Activated naive CD4-positive, alpha-beta T cell treated with anti-CD3 and anti-CD28 coated beads, Interleukin-2, amount 50 U/mL, for 16 hours (primary cell): Measurements from ENCODE around the gene S1PR5.
"Not testable (repeated sequence)": the region's sequence is repeated elsewhere in the genome, so short reads cannot be mapped to it uniquely, and the experiment has no call there.

ENCODE experiments used
- DNase-seq: peaks from one replicate; pipeline ENCODE4 v3.0.0-alpha.2; 2020

Gene S1PR5, protein sequence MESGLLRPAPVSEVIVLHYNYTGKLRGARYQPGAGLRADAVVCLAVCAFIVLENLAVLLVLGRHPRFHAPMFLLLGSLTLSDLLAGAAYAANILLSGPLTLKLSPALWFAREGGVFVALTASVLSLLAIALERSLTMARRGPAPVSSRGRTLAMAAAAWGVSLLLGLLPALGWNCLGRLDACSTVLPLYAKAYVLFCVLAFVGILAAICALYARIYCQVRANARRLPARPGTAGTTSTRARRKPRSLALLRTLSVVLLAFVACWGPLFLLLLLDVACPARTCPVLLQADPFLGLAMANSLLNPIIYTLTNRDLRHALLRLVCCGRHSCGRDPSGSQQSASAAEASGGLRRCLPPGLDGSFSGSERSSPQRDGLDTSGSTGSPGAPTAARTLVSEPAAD

DNA sequence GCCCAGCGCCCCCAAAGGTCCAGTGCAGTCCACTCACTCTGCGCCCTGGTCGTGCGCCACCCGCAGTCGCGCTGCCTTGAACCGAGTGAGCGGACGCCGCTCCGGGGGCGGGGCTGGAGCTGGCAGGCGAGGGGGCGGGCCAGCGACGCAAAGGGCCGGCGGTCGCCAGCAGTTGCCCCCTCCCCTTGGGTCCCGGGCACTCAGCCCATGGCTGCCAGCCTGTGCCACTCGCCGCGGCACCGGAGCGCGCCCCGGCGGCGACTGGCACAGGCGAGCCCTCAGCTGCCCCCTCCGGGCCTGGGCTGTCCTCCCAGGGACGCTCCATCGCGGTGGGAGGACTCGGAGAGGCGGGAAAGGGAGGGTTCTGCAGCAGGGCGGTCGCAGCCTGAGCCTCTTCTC is at the start of gene S1PR5:
TSS of gene S1PR5 (minus strand) at position 87 of the 399 bp plus-strand sequence. CDS start 2,436 bp downstream, outside the sequence.
- DNase-seq: peak; percentile 10

DNA sequence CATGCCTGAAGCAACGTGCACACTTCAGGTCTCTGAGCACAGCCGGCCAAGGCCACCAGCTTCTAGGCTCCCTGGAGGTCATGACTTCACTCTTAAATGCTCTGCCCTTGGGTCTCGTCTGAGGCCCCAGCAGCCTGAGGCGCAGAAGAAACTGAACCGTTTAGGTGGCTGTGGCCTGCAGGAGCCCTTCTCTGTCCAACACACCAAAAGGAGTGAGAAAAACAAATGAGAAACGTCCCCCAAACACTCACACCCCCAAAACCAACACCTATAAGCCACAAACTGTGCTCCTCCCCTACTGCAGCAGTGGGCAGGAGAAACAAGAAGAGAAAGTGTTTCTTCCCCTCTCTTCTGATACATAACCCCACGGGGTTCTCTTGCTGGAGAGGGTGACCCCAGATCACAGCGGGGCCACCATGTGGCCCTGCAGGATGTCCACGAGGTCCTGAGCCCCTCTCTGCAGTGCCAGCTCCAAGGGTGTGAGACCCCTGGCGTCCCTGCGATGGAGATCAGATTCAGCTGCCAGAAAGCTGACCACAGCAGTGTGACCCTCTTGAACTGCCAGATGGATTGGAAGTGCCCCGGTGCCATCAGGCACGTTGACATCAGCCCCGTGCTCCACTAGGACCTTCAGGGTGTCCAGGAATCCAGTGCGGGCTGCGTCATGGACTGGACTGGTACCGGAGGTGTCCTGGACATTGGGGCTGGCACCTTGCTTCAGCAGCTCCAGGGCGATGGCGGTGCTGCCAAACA is 49.6 kb upstream of the S1PR5 start:
- peak; percentile 51 for DNase-seq

DNA sequence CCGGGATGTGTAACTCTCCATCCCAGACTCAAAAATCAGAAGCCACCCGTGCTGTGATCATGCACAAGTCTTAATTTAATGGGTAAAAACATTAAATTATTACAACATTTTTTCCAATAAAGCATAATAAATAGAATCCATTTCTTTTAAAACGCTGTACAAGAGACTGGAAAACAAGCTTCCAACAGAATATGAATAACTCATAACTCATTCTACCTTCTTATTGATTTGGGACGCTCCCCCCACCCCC is 49.1 kb upstream of the S1PR5 start:
- DNase-seq: no peak

DNA sequence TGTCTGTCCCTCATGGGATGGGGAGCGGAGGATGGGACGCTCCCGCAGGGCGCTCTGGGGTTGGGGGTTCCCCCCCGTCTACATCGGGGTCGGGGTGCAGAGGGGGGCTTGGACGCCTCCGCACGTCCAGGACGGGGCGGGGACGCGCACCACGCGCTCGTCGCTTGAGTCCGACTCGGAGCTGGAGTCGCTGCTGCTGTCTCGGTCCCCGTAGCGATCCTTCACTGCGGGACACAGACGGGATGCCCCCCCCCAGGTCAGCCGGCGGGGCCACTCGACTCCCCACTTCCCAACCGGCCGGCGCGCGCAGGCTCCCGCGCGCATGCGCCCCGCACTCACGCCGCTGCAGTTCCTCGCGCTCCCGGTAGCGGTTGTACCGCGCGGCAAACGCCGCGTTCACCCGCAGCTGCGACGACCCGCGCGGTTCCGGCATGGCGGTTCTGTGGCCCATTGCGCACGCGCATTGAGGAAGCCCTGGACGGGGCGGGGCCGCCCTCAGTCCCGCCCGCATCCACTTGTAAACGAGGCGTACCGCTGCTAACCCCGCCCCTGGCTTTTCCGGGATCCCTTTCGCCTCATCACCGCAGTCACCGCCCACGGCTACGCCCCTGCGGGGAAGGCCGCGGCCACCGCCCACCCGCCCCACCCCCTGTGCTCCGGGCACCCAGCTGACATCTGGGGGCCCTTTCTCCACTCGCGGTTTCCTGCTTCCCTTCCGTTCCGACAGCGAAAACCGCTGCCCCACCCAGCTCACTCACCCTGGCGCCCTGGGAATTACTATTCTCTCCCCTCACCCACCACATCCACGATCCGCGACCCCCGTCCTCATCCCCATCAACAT is 48.5 kb upstream of the S1PR5 start, which contains the start of gene KRI1:
TSS of gene KRI1 (minus strand) at position 444 of the 841 bp plus-strand sequence. CDS start at position 433, 11 bp downstream.
- peak; percentile 96 for DNase-seq

DNA sequence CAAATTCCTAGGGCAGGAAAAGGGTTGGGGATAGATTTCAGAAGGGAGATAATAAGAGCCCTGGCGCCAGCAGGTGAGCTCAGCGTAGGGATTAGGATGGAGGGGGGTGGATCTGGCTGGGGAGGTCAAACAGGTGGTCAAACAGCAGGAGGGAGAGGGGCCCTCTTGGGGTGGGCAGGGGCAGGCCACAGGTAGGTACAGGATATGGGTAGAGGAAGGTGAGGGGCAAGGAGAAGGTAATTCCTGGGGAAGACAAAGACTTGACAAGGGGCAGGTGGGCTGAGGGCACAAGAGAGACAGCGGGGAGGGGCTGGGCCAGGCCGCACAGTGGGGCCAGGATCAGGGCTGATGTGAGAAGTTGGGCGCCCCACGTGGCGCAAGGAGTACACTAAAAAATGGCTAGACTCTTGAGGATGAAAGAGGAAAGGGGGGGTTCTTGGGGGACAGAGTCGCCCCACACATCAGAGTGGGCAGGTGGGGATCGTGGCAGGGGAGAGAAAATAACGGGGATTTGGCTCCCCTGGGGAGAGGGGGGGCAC is 47.9 kb upstream of the S1PR5 start:
- peak; percentile 66 for DNase-seq

DNA sequence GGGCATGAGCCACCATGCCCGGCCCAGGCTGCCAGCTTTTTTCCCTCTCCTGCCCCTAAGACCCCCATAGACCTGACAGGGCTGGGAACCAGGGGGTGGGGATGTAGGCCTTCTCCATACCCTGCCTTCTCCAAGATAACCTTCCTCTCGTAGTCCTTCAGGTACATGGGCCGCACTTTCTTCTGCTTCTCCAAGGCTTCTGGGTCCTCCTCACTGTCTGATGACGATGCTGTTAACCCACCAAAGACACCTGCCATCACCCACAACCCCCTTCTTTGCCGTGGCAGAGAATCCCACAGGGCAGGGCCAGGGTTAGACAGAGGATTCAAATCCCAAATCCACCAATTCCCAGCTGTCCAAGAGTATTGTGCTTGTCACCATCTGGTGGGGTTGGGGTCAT is 45.4 kb upstream of the S1PR5 start:
- DNase-seq: no peak

DNA sequence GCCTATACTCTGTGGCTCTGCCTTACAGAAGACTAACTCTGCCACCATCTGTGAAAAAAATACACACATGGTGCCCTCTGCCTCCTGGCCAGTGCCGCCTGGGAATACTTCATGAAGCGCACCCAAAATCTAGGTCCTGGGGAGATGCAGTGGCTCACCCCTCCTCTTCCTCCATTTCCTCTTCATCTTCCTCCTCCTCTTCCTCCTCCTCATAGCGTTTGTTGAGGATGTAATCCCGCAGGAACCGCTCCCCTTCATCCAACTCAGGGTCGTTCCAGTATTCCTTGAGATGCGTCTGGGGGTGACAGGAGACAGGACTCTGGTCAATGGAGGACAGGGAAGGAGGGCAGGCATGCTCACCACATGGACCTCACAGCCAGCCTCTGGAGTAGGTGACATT is 42.9 kb upstream of the S1PR5 start:
- no peak for DNase-seq

DNA sequence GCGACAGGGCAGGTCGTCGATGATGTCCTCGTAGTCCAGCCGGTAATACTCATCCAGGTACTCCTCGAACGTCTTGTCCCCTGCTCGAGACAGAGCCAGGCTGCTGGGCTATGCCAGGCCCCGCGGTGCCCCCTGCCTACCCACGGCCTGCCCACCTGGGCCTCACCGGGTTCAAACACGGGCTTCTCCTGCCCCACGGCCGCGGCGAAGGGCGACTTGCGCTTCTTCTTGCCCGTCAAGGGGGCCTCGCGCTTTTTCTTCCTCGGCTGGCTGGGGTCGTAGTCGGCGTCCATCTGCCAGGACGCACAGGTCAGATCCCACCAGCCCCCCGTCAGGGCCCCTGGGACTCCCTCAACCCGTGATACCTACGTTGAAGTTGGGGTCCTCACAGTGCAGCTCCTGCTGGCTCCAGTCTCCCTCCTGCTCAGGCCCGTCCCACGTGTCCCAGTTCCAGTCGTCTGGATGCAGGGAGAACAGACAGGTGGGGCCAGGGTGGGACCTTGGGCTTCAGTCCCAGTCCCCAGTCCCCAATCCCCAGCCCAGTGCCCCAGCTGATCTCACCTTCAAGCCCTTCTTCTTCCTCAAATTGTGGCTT is 40.5 kb upstream of the S1PR5 start:
- no peak for DNase-seq

DNA sequence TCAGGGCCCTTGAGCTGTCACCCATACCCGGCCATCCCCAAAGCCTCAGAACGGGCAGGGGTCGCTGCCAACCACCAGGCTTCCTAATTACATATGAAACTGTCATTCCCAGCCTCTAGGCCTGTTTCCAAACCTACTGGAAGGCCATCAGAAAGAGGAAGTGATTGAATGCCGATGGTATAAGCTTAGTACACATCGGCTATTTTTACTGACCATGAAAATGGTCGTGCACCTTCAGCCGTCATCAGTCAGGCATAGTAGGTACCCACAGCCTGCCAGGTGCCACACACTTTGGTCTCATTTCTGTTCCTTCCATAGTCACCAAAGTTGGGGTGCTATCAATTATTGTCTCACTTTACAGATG is 38.3 kb upstream of the S1PR5 start:
- no peak for DNase-seq

DNA sequence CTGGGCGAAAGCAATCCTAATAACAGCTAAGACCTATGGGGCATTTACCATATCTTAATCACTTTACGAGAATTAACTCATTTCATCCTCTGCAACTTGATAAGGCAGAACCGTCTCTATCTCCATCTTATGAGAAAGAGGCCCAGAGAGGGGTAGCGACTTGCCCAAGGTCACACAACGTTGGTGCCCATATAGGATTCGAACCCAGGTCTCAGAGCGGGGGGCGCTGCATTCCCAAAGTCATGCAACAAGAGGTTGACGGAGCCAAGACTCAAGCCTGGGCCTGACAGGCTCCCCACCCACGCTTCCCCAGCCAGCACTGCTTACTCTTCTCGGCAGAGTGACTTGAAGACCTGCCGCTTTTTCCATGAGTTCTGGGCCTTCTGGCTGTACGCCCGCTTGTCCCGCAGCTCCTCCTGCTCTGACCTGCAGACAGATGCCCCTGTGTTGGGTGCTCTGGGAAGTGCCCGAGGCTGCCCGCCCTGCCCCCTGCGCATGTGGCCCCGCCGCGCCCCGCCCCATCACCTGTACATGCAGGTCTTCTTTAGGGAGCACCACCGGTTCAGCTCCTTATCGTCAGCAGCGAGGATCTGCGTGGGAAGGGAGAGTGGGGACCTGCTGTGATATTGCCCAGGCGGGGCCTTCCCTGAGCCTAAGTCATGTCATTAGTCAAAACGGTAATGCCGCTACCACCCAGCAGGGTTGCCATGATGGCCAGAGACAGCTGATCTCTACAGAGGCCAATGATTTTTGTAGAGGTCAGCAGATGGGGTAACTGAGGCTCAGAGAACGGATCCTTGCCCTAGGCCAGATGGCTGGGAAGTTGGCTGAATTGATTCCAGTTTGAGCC is 37.7 kb upstream of the S1PR5 start:
- DNase-seq: no peak

DNA sequence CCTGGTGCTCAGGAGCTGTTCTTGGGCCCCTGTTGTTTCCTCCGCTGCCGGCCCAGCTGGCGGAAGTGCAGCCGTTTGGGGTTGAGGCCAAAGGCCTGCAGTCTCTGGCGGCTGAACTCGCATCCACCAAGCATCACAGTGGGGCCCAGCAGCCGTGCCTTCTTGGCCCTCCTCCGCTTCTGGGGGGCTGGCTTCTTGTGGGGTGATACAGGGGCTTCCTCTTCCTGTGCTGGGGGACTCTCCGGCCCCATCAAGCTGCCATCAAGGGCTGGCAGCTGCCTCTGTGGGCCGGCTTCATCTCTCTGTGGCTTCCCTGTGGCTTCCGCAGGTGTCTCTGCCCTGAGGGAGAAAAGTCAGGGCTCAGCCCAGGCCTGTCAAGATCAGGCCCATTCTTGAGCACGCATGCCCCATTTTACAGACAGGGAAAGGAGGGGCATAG is 36.7 kb upstream of the S1PR5 start:
- DNase-seq: no peak

DNA sequence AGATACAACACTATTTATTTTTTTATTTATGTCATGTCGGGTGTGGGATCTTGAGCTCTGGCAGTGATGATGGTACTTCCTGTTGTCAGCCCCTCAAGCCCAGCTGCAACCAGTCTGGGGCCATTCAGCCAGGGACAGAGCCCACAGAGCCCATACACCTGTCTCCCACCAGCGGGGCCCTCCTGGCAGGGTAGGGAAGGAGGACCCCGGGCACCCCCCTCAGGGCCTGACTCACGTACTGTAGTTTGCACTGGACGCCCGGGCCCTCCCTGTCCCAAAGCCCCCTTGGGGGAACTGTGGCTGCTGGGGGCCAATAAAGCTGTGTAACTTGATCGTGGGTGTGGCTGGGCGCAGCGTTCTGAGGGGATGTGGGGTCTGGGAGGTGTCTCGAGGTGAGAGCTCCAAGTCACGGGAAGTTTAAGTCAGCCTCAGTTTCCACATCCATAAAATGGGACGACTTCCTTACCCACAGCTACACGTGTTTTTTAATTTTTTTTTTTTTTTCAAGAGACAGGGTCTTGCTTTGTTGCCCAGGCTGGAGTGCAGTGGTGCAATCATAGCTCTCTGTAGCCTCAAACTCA is 35.9 kb upstream of the S1PR5 start:
- DNase-seq: no peak

DNA sequence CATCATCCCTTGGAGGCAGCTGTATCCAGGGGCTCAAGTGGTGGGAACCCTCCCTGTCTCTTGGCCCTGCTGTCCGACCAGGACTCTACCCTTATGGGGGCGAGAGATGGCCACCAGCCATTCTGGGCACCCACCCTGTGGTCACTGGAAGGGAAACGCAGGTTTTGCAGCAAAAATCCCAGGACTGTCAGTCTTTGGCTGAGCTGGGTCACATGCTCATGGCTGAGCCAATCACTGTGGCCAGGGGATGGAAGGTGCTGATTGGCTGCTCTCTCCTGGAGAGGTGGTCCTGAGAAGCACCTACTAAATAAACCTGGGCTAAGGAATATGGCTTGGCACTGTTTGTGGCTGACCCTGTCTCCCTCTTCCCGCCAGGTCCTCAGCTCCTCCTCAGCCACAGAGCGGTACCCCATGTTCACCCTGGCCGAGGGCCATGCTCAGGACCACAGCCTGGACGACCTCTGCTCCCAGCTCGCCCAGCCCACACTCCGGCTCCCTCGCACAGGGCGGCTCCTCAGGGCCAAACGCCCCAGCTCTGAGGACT is 35.3 kb upstream of the S1PR5 start:
- DNase-seq: peak; percentile 45

DNA sequence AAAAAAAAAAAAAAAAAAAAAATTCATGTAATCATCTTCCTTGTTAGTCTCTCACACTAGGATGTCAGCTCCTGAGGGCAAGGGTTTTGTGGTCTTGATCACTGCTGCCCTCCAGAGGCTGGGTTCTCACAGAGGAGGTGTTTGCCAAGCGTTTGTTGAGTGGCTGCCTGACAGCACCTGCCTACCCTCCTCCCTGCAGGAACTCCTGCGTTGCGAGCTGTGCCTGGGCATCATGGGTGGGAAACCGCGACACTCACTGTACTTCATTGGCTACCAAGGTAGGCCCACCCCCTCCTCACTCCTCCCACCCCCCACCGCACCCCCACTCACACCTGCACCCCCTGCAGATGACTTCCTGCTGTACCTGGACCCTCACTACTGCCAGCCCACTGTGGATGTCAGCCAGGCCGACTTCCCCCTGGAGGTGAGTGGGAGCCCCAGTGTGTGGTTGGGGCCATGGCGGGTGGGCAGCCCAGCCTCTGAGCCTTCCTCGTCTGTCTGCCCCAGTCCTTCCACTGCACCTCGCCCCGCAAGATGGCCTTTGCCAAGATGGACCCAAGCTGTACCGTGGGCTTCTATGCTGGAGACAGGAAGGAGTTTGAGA is 34.6 kb upstream of the S1PR5 start:
- DNase-seq: peak; percentile 46

DNA sequence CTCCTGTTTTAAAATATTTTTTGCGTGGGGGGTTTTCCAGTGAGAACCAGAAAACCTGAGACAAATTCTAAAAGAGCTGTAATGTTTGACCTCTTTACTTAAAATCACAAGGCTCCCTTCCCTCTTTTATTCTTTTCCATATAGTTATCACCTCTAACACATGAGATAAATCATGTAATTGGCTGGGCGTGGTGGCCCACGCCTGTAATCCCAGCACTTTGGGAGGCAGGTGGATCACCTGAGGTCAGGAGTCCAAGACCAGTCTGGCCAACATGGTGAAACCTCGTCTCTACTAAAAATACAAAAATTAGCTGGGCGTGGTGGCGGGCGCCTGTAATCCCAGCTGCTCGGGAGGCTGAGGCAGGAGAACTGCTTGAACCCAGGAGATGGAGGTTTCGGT is 33.8 kb upstream of the S1PR5 start:
- not testable (repeated sequence) for DNase-seq

DNA sequence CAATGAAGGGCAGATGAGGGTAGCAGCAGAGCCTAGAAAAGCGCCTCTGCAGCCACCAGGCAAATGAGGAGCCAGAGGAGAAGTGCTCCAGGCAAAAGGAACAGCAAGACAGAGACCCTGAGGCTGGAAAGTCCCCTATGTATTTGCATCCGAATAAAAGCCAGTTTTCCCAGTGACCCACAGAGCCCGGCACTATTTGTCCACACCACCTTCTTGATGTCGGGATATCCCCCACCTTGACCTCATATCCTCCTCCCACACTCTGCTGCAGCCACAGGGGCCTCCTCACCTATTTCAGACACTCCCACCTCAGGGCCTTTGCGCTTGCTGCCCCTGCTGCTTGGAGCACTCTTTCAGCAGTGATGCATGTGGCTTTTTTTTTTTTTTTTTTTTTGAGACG is 33.1 kb upstream of the S1PR5 start:
- no peak for DNase-seq

DNA sequence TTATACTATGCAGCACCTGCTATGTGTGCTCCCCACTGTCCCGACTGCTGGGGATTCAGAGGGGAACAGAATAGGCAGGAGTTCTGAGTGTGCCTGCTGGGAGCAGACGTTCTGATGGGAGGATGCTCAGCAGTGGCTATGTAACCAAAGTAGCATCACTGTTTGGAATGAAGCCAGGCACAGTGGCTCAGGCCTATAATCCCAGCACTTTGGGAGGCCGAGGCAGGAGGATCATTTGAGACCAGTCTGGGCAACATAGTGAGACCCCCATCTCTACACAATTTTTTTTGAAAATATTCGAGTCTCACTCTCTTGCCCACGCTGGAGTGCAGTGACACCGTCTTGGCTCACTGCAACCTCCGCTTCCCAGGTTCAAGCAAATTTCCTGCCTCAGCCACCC is 32.5 kb upstream of the S1PR5 start:
- no peak for DNase-seq

DNA sequence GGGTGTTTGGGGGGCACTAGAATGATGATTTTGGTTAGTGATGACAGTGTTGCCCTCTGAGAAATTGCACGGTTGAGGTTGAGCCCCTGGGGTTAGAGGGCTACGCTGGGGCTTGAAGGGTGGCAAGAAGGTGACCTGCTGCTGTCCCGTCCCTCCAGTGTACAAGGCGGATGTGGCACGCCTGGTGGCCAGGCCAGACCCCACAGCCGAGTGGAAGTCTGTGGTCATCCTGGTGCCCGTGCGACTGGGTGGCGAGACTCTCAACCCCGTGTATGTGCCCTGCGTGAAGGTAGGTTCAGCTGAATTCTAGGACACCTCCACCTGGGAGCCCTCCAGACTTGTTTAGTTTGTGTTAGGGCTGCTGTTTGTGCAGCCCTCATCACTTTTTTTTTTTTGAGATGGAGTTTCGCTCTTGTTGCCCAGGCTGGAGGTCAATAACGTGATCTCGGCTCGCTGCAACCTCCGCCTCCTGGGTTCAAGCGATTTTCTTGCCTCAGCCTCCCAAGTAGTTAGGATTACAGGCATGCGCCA is 31.6 kb upstream of the S1PR5 start:
- DNase-seq: no peak

DNA sequence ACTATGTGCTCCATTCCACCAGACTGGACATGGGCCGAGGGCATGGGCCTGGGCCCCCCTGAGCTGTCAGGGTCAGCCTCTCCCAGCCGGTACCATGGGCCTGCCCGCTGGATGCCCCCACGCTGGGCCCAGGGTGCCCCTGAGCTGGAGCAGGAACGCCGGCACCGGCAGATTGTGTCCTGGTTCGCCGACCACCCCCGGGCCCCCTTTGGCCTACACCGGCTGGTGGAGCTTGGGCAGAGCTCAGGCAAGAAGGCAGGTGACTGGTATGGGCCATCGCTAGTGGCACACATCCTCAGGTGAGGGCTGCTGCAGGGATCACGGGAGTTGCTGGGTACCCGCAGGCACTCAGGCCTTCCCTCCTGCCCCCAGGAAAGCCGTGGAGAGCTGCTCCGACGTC is 29.6 kb upstream of the S1PR5 start:
- no peak for DNase-seq

DNA sequence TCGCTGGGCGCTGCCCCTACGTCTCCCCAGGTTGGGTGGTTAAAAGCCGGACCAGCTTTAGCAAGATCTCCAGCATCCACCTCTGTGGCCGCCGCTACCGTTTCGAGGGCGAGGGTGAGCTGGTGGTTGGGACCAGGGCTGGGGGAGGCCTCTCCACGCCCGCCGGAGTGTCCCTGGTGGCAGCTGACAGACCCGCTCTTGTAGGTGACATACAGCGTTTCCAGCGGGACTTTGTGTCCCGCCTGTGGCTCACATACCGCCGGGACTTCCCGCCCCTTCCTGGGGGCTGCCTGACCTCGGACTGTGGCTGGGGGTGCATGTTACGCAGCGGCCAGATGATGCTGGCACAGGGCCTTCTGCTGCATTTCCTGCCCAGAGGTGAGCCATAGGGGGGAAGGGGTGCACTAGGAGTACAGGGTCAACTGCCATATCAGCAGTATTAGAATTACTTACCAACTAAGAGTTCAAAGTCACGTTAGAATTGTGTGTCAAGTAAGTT is 27.6 kb upstream of the S1PR5 start:
- DNase-seq: no peak
